NOMO-1 treated with dmso at 0.1 percent for 144 hours (cell line): ENCODE data around the gene SCAF1.

Experiments
- DNase-seq: peaks from one replicate; lab custom pipeline; 2025; ENCODE audit not compliant: unreplicated experiment; lab: John Stamatoyannopoulos, UW

Gene SCAF1

GRCh38 chr19:49641688-49642491, at the start of gene SCAF1:
Gene SCAF1, plus strand, starts transcription at chr19:49642209. Its CDS starts 2,818 bp downstream, at chr19:49645027.
- peak; percentile 99 for DNase-seq

GRCh38 chr19:49592486-49593232, 49.4 kb upstream of the SCAF1 start:
- peak; percentile 14 for DNase-seq

GRCh38 chr19:49593233-49594113, 48.5 kb upstream of the SCAF1 start:
- peak; percentile 79 for DNase-seq

GRCh38 chr19:49594157-49594992, 47.6 kb upstream of the SCAF1 start:
- no peak for DNase-seq

- no peak for DNase-seq
These were observed 46.8 kb upstream of the SCAF1 start for GRCh38 chr19:49594993-49595818.

- no peak for DNase-seq
These were observed 46.1 kb upstream of the SCAF1 start for GRCh38 chr19:49595819-49596404.

DNA sequence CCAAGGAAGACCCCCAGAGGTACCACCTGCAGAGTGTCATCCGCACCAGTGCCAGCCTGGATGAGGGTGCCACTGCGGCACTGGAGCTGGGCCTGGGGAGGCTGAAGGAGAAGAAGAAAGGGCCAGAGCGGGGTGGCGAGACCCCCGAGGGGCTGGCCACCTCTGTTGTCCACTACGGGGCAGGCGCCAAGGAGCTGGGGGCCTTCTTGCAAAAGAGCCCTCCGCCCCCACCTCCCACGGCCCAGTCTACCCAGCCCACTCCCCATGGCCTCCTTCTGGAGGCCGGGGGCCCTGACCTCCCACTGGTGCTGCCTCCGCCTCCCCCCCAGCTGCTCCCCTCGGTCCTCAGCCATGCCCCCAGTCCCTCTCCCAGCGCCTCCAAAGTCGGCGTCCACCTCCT, 45.6 kb upstream of the SCAF1 start:
- DNase-seq: no peak

DNA sequence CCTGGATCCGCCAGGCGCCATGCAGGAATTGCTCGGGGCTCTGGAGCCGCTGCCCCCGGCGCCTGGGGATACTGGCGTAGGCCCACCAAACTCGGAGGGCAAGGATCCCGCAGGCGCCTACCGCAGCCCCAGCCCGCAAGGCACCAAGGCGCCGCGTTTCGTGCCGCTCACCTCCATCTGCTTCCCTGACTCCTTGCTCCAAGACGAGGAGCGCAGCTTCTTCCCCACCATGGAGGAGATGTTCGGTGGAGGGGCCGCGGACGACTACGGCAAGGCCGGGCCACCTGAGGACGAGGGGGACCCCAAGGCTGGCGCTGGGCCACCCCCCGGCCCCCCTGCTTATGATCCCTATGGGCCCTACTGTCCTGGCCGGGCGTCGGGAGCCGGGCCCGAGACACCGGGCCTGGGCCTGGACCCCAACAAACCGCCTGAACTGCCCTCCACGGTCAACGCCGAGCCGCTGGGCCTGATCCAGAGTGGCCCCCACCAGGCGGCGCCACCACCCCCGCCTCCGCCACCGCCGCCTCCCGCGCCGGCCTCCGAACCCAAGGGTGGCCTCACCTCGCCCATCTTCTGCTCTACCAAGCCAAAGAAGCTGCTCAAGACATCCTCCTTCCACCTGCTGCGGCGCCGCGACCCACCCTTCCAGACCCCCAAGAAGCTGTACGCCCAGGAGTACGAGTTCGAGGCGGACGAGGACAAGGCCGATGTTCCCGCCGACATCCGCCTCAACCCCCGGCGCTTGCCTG, 44.9 kb upstream of the SCAF1 start:
- DNase-seq: no peak

DNA sequence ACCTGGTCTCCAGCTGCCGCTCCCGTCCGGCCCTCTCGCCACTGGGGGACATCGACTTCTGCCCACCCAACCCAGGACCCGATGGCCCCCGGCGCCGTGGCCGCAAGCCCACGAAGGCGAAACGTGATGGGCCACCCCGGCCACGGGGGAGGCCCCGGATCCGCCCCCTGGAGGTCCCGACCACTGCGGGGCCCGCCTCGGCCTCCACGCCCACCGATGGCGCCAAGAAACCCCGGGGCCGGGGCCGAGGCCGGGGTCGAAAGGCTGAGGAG, 44.4 kb upstream of the SCAF1 start:
- DNase-seq: no peak

DNA sequence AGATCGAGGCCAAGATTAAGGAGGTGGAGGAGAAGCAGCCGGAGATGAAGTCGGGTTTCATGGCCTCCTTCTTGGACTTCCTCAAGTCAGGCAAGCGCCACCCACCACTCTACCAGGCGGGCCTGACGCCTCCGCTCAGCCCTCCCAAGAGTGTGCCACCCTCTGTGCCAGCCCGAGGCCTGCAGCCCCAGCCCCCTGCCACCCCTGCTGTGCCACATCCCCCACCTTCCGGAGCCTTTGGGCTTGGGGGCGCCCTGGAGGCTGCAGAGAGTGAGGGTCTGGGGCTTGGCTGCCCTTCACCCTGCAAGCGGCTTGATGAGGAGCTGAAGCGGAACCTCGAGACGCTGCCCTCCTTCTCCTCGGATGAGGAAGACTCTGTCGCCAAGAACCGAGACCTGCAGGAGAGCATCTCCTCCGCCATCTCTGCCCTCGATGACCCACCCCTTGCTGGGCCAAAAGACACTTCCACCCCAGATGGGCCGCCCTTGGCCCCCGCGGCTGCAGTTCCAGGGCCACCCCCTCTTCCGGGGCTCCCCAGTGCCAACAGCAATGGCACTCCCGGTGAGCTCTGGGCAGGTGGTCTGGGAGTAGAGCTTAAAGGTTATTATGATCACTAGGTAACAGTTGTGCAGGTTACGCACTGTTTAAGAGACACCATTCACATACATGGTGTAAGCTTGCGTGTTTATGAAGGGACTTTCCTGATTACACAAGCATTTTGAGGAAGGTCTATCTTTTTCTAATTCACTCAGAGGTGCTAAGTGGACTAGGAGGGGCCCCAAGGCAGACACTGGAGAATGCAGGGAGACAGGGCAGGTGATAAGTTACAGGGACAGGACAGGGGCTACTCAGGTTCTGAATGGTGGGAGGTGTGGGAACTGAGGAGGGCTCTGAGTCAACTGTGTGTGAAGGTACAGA, 42.4 kb upstream of the SCAF1 start:
- DNase-seq: no peak

- no peak for DNase-seq
These were observed 40.4 kb upstream of the SCAF1 start for GRCh38 chr19:49601482-49602038.

DNA sequence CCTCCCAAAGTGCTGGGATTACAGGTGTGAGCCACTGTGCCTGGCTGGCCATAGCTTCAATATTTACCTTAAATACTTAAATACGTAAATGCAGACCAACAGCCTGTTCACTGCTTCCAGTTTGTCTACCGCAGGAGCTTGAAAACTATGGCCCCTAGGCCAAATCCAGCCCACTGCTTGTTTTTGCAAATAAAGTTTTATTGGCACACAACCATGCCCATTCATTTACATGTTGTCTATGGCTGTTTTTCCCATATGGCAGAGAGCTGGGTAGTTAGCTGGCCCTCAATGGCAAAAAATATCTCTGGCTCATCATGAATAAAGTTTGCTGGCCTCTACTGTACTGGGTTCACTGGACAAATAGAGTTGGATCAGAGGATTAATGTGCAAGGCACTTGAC, 39.2 kb upstream of the SCAF1 start:
- no peak for DNase-seq

GRCh38 chr19:49605605-49606004, 36.4 kb upstream of the SCAF1 start:
- no peak for DNase-seq

DNA sequence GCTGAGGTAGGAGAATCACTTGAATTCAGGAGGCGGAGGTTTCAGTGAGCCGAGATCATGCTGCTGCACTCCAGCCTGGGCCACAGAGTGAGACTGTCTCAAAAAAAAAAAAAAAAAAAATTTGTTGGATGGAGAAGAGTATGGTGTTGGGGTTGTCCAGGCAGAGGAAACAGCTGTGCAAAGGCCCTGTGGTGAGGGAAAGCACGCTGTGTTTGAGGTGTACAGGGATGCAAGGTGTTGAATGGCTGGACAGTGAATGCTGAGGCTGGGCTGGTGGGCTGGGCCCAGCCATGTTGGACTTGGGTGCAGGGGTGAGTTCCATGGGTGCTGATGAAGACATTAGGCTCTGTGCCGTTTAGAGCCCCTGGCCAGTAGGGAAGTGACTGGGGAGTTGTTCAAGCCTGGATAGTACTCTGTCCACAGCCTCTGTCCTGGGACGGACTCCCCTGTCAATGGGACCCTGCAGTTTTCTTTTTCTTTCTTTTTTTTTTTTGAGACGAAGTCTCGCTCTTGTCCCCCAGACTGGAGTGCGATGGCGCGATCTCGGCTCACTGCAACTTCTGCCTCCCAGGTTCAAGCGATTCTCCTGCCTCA, 32.4 kb upstream of the SCAF1 start:
- DNase-seq: no peak

DNA sequence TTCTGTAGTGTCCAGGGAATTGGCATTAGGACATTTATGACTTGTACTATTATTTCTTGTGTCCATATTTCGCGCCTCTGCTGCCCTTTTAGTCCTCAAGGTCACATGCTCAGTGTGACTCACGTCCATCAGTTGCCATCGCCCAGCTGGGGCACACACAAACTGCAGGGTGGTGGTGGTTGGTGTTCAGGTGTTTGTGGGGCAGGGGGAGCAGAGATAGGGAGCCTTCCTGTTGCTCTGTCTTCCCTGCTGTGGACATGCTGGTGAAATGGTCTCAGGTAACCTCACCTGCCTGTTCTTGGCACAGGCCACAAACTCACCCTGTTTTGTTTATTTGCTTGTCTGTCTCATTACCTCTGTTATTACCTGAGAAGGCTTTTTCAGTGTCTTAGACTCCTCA, 28.6 kb upstream of the SCAF1 start:
- DNase-seq: no peak

- no peak for DNase-seq
These were observed 27.7 kb upstream of the SCAF1 start for GRCh38 chr19:49614096-49614833.
